Erythroblast (primary cell): Measurements from ENCODE around the gene KRTAP29-1.

Experiments used
- GATA1 ChIP-seq: IDR thresholded peaks from 2 replicates; pipeline ENCODE4 v1.6.1; 2011; ENCODE audit warnings: low read depth, mild to moderate bottlenecking, control low read depth, low read length, moderate library complexity
- POLR2A ChIP-seq: IDR thresholded peaks from 2 replicates; pipeline ENCODE4 v1.6.1; 2011; ENCODE audit warnings: mild to moderate bottlenecking, low read length

DNA sequence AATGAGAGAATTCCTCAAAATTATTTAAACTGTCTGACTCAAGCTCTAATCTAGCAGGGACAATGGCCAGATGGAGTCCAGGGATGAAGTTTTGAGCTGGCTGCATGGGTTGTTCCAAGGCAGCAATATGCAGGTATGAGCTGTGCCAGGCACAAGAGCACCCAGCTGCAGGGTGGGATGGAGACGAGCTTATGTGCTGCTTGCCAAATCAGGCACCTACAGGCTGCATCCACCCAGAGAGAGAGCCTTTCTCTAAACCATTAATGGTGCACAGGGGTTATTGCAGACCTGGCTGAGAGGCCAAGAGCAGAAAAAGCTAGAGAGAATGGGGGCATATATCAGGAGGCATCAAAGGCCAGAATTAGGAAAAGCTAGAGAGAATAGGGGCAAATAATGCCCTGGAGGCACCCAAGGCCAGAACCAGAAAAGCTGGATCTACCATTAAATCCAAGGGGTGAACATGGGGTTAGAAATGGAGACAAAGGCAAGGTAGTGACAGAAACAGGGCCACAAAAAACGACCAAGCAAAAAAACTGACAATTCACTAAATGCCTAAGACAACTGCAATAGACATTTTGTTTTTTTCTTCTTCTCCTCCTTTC is 37.0 kb upstream of the KRTAP29-1 start:
- TF ChIP-seq POLR2A (no peak), GATA1 (no peak)
